ENCODE results near the gene DES. TPM values are rescaled to one million over a fixed set of nuclear protein-coding genes. Genes with fewer than 3 reads are reported as not detected.
"Not testable (repeated sequence)": the region's sequence is repeated elsewhere in the genome, so short reads cannot be mapped to it uniquely, and the experiment has no call there.

Gene DES
- total RNA-seq, 4 donors from 2014 or later = 82.0 to 574 (median 112) TPM

DNA sequence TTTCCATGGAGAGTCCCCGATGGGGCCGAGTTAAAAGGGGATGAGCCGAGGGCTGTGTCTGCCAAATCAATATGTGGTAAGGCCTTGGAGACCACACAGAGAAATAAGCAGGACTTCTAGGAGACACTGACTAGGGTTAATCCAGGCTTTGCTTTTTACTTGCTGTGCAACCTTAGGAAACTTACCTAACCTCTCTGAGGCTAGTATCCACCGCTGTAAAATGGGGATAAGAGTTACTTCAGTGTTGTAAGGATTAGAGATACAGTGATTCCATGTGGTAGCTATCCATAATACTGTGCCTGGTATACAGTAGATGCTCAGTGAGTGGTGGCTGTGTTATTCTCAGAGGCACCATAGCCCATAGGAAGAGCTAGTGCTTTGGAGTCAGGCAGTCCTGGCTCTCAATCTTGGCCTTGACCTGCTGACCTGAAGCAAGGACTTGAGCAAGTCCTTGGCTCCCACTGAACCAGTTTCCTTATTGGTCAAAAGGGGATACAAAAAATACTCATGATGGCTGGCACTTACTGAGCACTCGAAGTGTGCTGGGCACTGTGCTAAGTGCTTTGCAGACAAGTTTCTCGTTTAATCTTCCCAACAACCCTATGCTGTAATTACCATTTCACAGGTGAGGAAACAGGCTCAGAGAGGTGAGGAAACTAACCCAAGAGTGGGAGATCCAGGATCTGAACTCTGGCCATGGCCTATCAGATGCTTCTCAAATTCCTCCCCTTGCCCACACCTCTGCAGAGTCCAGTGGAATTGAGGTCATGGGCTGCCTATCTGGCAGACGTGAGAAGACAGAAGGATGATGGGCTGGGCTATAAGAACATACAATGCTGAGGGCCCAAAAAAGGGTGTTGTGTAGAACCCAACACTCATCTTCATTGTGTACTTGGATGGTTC, 12.0 kb upstream of the DES start:
- H3K9me3 ChIP-seq = no peaks in the 10 kb centered on the region
- no peaks in the 10 kb centered on the region for H3K27me3 ChIP-seq
- no peaks in the 10 kb centered on the region for H3K36me3 ChIP-seq
- TF ChIP-seq, protein P1, sequence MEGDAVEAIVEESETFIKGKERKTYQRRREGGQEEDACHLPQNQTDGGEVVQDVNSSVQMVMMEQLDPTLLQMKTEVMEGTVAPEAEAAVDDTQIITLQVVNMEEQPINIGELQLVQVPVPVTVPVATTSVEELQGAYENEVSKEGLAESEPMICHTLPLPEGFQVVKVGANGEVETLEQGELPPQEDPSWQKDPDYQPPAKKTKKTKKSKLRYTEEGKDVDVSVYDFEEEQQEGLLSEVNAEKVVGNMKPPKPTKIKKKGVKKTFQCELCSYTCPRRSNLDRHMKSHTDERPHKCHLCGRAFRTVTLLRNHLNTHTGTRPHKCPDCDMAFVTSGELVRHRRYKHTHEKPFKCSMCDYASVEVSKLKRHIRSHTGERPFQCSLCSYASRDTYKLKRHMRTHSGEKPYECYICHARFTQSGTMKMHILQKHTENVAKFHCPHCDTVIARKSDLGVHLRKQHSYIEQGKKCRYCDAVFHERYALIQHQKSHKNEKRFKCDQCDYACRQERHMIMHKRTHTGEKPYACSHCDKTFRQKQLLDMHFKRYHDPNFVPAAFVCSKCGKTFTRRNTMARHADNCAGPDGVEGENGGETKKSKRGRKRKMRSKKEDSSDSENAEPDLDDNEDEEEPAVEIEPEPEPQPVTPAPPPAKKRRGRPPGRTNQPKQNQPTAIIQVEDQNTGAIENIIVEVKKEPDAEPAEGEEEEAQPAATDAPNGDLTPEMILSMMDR (IDR thresholded peaks at IDR 0.05) = no peak
- no peak for TF ChIP-seq POLR2A (IDR thresholded peaks at IDR 0.05)
- H3K4me1 ChIP-seq = peaks cover 0 to 7% (median 0%) of the 10 kb centered on the region in 4 donors
- no peak for DNase-seq
- peak overlapping the region in 2 of 4 donors; percentile 60 to 84 for H3K27ac ChIP-seq
- no peak overlapping the region for H3K4me3 ChIP-seq

DNA sequence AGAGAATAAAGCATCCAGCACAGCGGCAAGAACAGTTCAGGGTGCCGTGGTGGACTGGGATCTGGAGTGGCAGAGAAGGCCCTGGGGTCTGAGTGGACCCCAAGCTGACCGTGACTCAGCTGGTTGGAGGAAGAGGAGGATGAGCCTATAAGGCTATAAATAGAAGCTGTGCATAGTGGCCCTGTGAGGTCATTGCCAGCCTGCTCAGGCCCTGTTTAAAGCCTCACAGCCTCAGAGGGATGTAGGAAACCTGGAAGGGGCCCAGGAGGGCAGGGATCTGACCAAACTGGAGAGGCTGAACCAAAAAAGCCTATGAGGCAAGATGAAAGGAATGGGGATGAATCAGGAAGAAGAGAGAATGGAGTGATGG, 11.3 kb upstream of the DES start:
- no peak overlapping the region for H3K4me3 ChIP-seq
- H3K27ac ChIP-seq = peak overlapping the region in 2 of 4 donors; percentile 60 to 84
- peaks cover 0 to 7% (median 0%) of the 10 kb centered on the region in 4 donors for H3K4me1 ChIP-seq
- H3K36me3 ChIP-seq = no peaks in the 10 kb centered on the region
- no peak for DNase-seq
- TF ChIP-seq POLR2A (IDR thresholded peaks at IDR 0.05) = no peak
- TF ChIP-seq, protein P1 (IDR thresholded peaks at IDR 0.05) = no peak
- no peaks in the 10 kb centered on the region for H3K27me3 ChIP-seq
- no peaks in the 10 kb centered on the region for H3K9me3 ChIP-seq

DNA sequence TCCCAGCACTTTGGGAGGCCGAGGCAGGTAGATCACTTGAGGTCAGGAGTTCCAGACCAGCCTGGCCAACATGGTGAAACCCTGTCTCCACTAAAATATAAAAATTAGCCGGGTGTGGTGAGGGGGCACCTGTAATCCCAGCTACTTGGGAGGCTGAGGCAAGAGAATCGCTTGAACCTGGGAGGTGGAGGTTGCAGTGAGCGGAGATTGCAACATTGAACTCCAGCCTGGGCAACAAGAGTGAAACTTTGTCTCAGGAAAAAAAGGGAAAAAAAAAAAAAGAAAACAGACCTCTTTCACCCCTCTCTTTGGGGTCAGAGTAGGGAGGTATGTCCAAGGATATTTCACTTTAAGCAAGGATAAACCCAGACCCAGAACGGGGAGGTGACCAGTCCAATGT, 10.8 kb upstream of the DES start:
- H3K36me3 ChIP-seq, H3K4me3 ChIP-seq, DNase-seq, H3K9me3 ChIP-seq, H3K4me1 ChIP-seq, H3K27me3 ChIP-seq: not testable (repeated sequence)
- H3K27ac ChIP-seq = peak overlapping the region in 1 of 4 donors; percentile 84

DNA sequence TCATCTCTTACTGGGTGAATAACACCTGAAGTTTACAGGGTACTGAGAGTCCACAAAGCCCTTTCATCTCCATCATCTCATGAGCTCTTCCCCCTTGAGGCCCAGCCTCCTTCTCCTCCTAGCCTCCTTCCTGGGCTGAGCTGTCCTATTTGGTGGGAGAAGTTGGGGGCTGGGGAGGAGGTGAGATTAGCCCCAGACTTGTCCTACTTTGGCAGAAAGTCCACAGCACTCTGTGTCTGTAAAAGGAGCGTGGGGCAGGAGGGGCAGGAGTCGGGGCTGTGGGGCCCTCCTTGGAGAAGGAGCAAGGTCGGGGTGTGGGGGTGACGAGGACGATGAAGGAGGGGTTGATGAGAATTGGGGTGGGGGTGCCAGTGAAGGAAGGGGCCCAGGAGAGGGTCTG, 10.0 kb upstream of the DES start:
- Histone ChIP-seq H3K27me3 (no peaks in the 10 kb centered on the region), H3K4me1 (no peaks in the 10 kb centered on the region), H3K36me3 (no peaks in the 10 kb centered on the region), H3K27ac (peak overlapping the region in 2 of 4 donors; percentile 2 to 84), H3K4me3 (no peak overlapping the region), H3K9me3 (no peaks in the 10 kb centered on the region)
- DNase-seq = no peak
- TF ChIP-seq, protein P1 (IDR thresholded peaks at IDR 0.05) = no peak
- no peak for TF ChIP-seq POLR2A (IDR thresholded peaks at IDR 0.05)

DNA sequence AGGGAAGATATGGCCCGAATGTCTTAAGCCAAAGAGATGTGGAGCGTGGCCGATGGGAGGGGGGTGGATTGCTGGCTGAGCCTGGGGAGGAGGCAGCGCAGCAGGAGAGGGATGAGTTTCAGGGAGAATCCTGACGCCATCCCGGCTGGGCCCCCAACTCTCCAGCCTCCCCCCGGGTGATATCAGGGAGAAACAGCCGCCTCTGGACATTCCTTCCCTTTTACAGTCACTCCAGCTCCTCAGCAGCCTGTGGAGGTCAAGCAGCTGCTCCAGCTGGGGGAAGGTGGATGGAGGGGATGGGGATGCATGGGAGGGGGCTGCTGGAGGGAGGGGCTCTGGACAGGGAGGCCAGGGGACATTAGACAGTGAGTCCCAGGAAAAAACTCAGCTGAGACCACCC, 9.5 kb upstream of the DES start:
- H3K4me3 ChIP-seq = no peak overlapping the region
- H3K36me3 ChIP-seq = no peaks in the 10 kb centered on the region
- TF ChIP-seq POLR2A (IDR thresholded peaks at IDR 0.05) = no peak
- TF ChIP-seq, protein P1 (IDR thresholded peaks at IDR 0.05) = no peak
- H3K27ac ChIP-seq = peak overlapping the region in 2 of 4 donors; percentile 59 to 84
- H3K27me3 ChIP-seq = no peaks in the 10 kb centered on the region
- H3K9me3 ChIP-seq = no peaks in the 10 kb centered on the region
- no peak for DNase-seq
- no peaks in the 10 kb centered on the region for H3K4me1 ChIP-seq

DNA sequence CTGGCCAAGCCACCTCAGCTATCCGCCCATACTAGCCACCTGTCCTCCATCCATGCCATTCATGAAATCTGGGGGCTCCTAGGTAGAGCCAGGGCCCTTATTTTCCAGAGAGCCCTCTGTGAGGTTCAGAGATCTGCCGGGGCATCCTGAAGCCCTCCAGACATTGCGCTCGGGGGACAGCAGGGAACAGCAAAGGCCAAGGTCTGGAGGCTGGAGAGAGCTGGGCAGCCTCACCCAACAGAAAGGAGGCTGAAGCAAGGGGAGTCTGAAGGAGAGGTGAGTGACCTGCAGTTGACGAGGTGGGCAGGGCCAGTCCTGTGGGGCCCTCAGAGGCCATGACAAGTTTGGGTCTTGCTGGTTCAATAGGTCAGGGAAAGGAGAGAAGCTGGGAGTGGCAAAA, 8.6 kb upstream of the DES start:
- no peaks in the 10 kb centered on the region for H3K36me3 ChIP-seq
- H3K27me3 ChIP-seq = no peaks in the 10 kb centered on the region
- TF ChIP-seq, protein P1 (IDR thresholded peaks at IDR 0.05) = no peak
- no peak for TF ChIP-seq POLR2A (IDR thresholded peaks at IDR 0.05)
- H3K4me1 ChIP-seq = no peaks in the 10 kb centered on the region
- H3K27ac ChIP-seq = peak overlapping the region in 2 of 4 donors; percentile 59 to 84
- no peak for DNase-seq
- no peak overlapping the region for H3K4me3 ChIP-seq
- H3K9me3 ChIP-seq = no peaks in the 10 kb centered on the region

All from Peyer's patch (tissue), 4 donors.